CD14-positive monocyte (primary cell): ENCODE measurements around the gene EPHA2. TPM values are rescaled to one million over a fixed set of nuclear protein-coding genes. Genes with fewer than 3 reads are reported as not detected.
A peak's percentile ranks its signal among the peaks of the same experiment; 100 is the strongest.

Source experiments
- DNase-seq, 3 donors: peaks; one replicate each; pipeline ENCODE4 v3.0.0-alpha.2; 2011 to 2022
- H2AFZ ChIP-seq: 2 replicates; pipeline ENCODE4 v1.6.0; 2012; ENCODE audit warnings: mild to moderate bottlenecking, low read depth, low read length, inconsistent platforms; ENCODE audit not compliant: insufficient read depth, poor library complexity, severe bottlenecking
- H3K27ac ChIP-seq, 2 donors: 1 replicate in 1 of 2; 2 replicates in 1 of 2; pipeline ENCODE4 v1.5.1; 2012 to 2013; ENCODE audit warnings: low read length in 2 of 2, control low read depth in 1 of 2, inconsistent platforms in 1 of 2, low read depth in 1 of 2, mild to moderate bottlenecking in 1 of 2
- H3K27me3 ChIP-seq, 2 donors: one replicate each; pipeline versions ENCODE4 v1.6.0 to v1.6.1; 2011 to 2013; ENCODE audit warnings: low read length in 2 of 2; ENCODE audit not compliant: control insufficient read depth in 2 of 2, insufficient read depth in 2 of 2
- H3K36me3 ChIP-seq, 2 donors: replicated peaks in 1 of 2; 1 replicate in 1 of 2; 2 replicates in 1 of 2; pipeline versions ENCODE4 v1.5.1 to v1.6.1; 2012 to 2013; ENCODE audit warnings: low read length in 2 of 2, control low read depth in 1 of 2, inconsistent platforms in 1 of 2, mild to moderate bottlenecking in 1 of 2; ENCODE audit not compliant: insufficient read depth in 2 of 2, control insufficient read depth in 1 of 2
- H3K4me1 ChIP-seq, 2 donors: 1 replicate in 1 of 2; 2 replicates in 1 of 2; pipeline versions ENCODE4 v1.5.1 to v1.6.1; 2012 to 2013; ENCODE audit warnings: low read length in 2 of 2, control low read depth in 1 of 2, inconsistent platforms in 1 of 2, mild to moderate bottlenecking in 1 of 2, moderate library complexity in 1 of 2; ENCODE audit not compliant: insufficient read depth in 2 of 2, control insufficient read depth in 1 of 2
- H3K4me2 ChIP-seq: replicated peaks from 2 replicates; pipeline ENCODE3; 2012; ENCODE audit warnings: low read length, moderate library complexity, mild to moderate bottlenecking; ENCODE audit not compliant: poor library complexity, severe bottlenecking; ENCODE audit errors: extremely low read depth
- H3K4me3 ChIP-seq, 3 experiments: fragments of 200-600 bp in 1 of 3; sonication (generic) in 1 of 3; replicated peaks in 1 of 3; 1 replicate in 2 of 3; 2 replicates in 1 of 3; pipeline ENCODE4 v1.5.1; 2011 to 2013; ENCODE audit warnings: low read length in 3 of 3, mild to moderate bottlenecking in 3 of 3, control low read depth in 2 of 3, low read depth in 2 of 3, inconsistent platforms in 1 of 3, moderate library complexity in 1 of 3
- H3K79me2 ChIP-seq: 2 replicates; pipeline ENCODE4 v1.6.0; 2012; ENCODE audit warnings: mild to moderate bottlenecking, control low read depth, inconsistent platforms, low read length, moderate library complexity; ENCODE audit not compliant: insufficient read depth
- H3K9ac ChIP-seq: 2 replicates; pipeline ENCODE4 v1.6.0; 2017; ENCODE audit warnings: low read length, mild to moderate bottlenecking; ENCODE audit not compliant: insufficient read depth, poor library complexity, severe bottlenecking
- H3K9me3 ChIP-seq, 2 donors: replicated peaks in 1 of 2; 1 replicate in 1 of 2; 2 replicates in 1 of 2; pipeline versions ENCODE4 v1.5.1 to v1.6.1; 2012 to 2013; ENCODE audit warnings: low read length in 2 of 2, control low read depth in 1 of 2; ENCODE audit not compliant: control insufficient read depth in 1 of 2, insufficient read depth in 1 of 2
- H4K20me1 ChIP-seq: 2 replicates; pipeline ENCODE4 v1.6.0; 2012; ENCODE audit warnings: mild to moderate bottlenecking, low read length, control low read depth, moderate library complexity; ENCODE audit not compliant: insufficient read depth
- H3K27ac Mint-ChIP-seq, 7 donors: one replicate each; pipeline ENCODE4 v1.8.0; 2020; ENCODE audit warnings: mild to moderate bottlenecking in 7 of 7, mixed read lengths in 7 of 7, moderate library complexity in 6 of 7, inconsistent platforms in 2 of 7
- H3K27me3 Mint-ChIP-seq, 3 donors: one replicate each; pipeline ENCODE4 v1.8.0; 2021 to 2022; ENCODE audit warnings: low read depth in 3 of 3, mild to moderate bottlenecking in 3 of 3, mixed read lengths in 3 of 3, moderate library complexity in 3 of 3, inconsistent platforms in 1 of 3
- H3K36me3 Mint-ChIP-seq, 2 donors: one replicate each; pipeline ENCODE4 v1.8.0; 2020; ENCODE audit warnings: mixed read lengths in 2 of 2, inconsistent platforms in 1 of 2, mild to moderate bottlenecking in 1 of 2
- H3K4me1 Mint-ChIP-seq: one replicate; pipeline ENCODE4 v1.8.0; 2020; ENCODE audit warnings: mild to moderate bottlenecking, mixed read lengths
- H3K4me3 Mint-ChIP-seq, 2 donors: one replicate each; pipeline ENCODE4 v1.8.0; 2020; ENCODE audit warnings: mild to moderate bottlenecking in 2 of 2, mixed read lengths in 2 of 2, moderate library complexity in 1 of 2
- H3K9me3 Mint-ChIP-seq, 7 donors: one replicate each; pipeline ENCODE4 v1.8.0; 2020 to 2022; ENCODE audit warnings: mixed read lengths in 7 of 7, mild to moderate bottlenecking in 6 of 7, moderate library complexity in 6 of 7, inconsistent platforms in 2 of 7
- WGBS: methylation state at CpG from one replicate; pipeline ENCODE4 v1.1.5; 2013; ENCODE audit warnings: missing lambda C conversion rate; ENCODE audit not compliant: insufficient coverage; 5-methylcytosine and 5-hydroxymethylcytosine counted together
- intact Hi-C, 2 donors: fragments of 100-400 bp; cut with micrococcal nuclease; formaldehyde crosslinking; loops; one replicate each; pipeline versions ENCODE4 v1.15.0 to v1.15.1; 2023
- polyA plus RNA-seq, 3 donors: library from polyadenylated mRNA; depleted of rRNA in 1 of 3; unstranded in 2 of 3; stranded (reverse) in 1 of 3; fragments of 300-500 nt in 2 of 3; fragments of >200 nt in 1 of 3; fragmentation: Illumina TruSeq in 2 of 3; gene quantifications; 1 replicate in 2 of 3; 2 replicates in 1 of 3; pipeline ENCODE4 v1.2.3, GENCODE V29; 2012 to 2021
- TF ChIP-seq, protein P1 (sequence below): fragments of 200-600 bp; IDR thresholded peaks from one replicate; pipeline ENCODE4 v1.8.0; 2022; ENCODE audit warnings: antibody characterized with exemption, mild to moderate bottlenecking

The EPHA2 gene
- polyA plus RNA-seq, 3 donors: 0.03 TPM; not detected in 2

DNA sequence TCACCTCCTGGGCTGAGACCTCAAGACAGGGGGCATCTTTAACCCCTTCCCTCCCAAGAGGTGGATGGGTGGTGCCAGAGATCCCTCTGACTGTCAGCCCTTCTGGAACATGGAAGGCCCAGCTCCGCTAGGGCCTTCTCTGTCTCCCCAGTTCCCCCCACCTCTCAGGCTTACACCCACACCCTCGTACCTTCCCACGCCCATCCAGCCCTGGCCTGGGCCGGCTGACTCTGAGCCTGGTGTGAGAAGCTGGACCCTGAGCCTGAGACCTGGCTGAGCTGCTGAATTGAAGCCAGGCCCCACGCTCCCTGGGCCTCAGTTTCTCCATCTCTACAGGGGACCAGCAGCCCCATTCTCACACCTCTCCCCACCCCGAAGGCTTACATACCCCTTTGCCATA, 5.4 kb downstream of the EPHA2 start:
- Histone ChIP-seq H4K20me1 (no peaks in the 10 kb centered on the region), H3K4me3 (no peak overlapping the region), H3K27ac (no peak overlapping the region), H3K79me2 (no peaks in the 10 kb centered on the region), H3K9me3 (no peaks in the 10 kb centered on the region), H3K27me3 (peaks cover 5 to 22% of the 10 kb centered on the region in 2 donors), H2AFZ (no peak overlapping the region), H3K4me1 (peaks cover 20% of the 10 kb centered on the region in 2 donors), H3K4me2 (no peak overlapping the region), H3K9ac (no peak overlapping the region), H3K36me3 (no peaks in the 10 kb centered on the region)
- Mint-ChIP-seq H3K36me3 (no peaks in the 10 kb centered on the region), H3K27ac (no peak overlapping the region), H3K27me3 (peaks cover 17 to 37% (median 31%) of the 10 kb centered on the region in 3 donors), H3K9me3 (peaks cover 0 to 2% (median 0%) of the 10 kb centered on the region in 7 donors), H3K4me1 (peaks cover 22% of the 10 kb centered on the region), H3K4me3 (no peak overlapping the region)
- DNase-seq: no peak
- TF ChIP-seq, protein P1, sequence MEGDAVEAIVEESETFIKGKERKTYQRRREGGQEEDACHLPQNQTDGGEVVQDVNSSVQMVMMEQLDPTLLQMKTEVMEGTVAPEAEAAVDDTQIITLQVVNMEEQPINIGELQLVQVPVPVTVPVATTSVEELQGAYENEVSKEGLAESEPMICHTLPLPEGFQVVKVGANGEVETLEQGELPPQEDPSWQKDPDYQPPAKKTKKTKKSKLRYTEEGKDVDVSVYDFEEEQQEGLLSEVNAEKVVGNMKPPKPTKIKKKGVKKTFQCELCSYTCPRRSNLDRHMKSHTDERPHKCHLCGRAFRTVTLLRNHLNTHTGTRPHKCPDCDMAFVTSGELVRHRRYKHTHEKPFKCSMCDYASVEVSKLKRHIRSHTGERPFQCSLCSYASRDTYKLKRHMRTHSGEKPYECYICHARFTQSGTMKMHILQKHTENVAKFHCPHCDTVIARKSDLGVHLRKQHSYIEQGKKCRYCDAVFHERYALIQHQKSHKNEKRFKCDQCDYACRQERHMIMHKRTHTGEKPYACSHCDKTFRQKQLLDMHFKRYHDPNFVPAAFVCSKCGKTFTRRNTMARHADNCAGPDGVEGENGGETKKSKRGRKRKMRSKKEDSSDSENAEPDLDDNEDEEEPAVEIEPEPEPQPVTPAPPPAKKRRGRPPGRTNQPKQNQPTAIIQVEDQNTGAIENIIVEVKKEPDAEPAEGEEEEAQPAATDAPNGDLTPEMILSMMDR: no peak
- 79% methylated on average over 5 of the region's 6 CpGs for WGBS
- intact Hi-C loops: no loop called here

DNA sequence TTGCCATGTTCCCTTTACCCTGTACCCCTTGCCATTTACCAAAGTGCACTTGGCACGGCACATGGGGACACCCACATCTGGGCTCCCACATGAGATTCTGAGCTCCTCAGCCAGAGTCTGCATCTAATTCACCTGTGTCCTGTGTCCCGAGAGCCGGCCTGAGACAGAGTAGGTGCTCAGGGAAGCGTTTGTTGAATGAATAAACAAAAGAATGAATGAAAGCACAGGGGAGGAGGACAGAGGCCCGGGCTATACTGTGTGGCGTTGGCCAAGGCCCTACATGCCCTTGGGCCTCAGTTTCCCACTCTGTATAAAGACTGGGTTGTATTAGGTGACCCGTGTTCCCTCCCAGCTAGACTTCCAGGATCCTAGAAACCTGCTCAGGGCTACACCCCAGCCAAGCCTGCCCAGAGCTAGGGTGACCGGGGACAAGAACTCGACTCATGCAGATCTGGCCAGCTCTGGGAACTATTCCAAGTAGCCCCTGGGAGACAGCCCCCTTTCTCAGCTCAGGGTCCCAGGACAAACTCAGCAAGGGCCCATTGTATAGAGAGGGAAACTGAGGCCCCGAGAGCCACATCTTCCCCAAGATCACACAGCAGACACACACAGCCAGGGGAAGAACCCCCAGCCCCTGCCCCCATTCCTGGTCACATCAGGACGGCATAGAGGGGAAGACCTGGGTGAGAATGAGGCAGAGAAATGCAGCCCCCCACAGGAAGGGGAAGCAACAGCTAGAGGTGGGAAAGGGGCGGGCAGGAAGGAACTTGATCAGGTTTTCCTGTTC, 6.0 kb downstream of the EPHA2 start:
- Histone ChIP-seq H3K27me3 (peaks cover 0 to 16% of the 10 kb centered on the region in 2 donors), H3K4me3 (no peak overlapping the region), H4K20me1 (no peaks in the 10 kb centered on the region), H3K4me1 (peaks cover 14% of the 10 kb centered on the region in 2 donors), H3K4me2 (no peak overlapping the region), H3K9ac (no peak overlapping the region), H3K79me2 (no peaks in the 10 kb centered on the region), H3K9me3 (no peaks in the 10 kb centered on the region), H3K27ac (no peak overlapping the region), H2AFZ (no peak overlapping the region), H3K36me3 (no peaks in the 10 kb centered on the region)
- peaks cover 16% of the 10 kb centered on the region for H3K4me1 Mint-ChIP-seq
- intact Hi-C loops: no loop called here
- peaks cover 0 to 2% (median 0%) of the 10 kb centered on the region in 7 donors for H3K9me3 Mint-ChIP-seq
- H3K4me3 Mint-ChIP-seq: no peak overlapping the region
- no peaks in the 10 kb centered on the region for H3K36me3 Mint-ChIP-seq
- TF ChIP-seq, protein P1: no peak
- WGBS: 98% methylated on average over 5 of the region's 12 CpGs
- no peak for DNase-seq
- H3K27me3 Mint-ChIP-seq: peaks cover 11 to 34% (median 25%) of the 10 kb centered on the region in 3 donors
- peak overlapping the region in 1 of 7 donors; percentile 46 for H3K27ac Mint-ChIP-seq
